Activated gamma-delta T cell treated with anti-CD3 and anti-CD28 coated beads, Interleukin-2, amount 50 U/mL, for 16 hours (primary cell): ENCODE results near the gene IDH1.
A peak's percentile ranks its signal among the peaks of the same experiment; 100 is the strongest.
"Not testable (repeated sequence)": the region's sequence is repeated elsewhere in the genome, so short reads cannot be mapped to it uniquely, and the experiment has no call there.

Source experiments
- DNase-seq: peaks from one replicate; pipeline ENCODE4 v3.0.0-alpha.2; 2020; ENCODE audit warnings: low read depth

The IDH1 gene

GRCh38 chr2:208254871-208255556, at the start of gene IDH1:
TSS of gene IDH1 (minus strand) at chr2:208255071. CDS start at chr2:208251551, 3,520 bp downstream.
- peak; percentile 95 for DNase-seq

- no peak for DNase-seq
Measured at GRCh38 chr2:208304157-208304556, 49.3 kb upstream of the IDH1 start.

GRCh38 chr2:208300847-208301618, 46.2 kb upstream of the IDH1 start:
- DNase-seq = no peak

- DNase-seq = no peak
Measured at GRCh38 chr2:208297961-208298360, 43.1 kb upstream of the IDH1 start.

GRCh38 chr2:208296610-208297009, 41.7 kb upstream of the IDH1 start:
- DNase-seq = no peak

GRCh38 chr2:208295834-208296233, 41.0 kb upstream of the IDH1 start:
- no peak for DNase-seq

- no peak for DNase-seq
Measured at GRCh38 chr2:208294482-208295024, 39.7 kb upstream of the IDH1 start.

GRCh38 chr2:208285853-208286252, 31.0 kb upstream of the IDH1 start:
- no peak for DNase-seq

GRCh38 chr2:208280933-208281332, 26.1 kb upstream of the IDH1 start:
- no peak for DNase-seq

GRCh38 chr2:208280234-208280633, 25.4 kb upstream of the IDH1 start:
- DNase-seq = no peak

GRCh38 chr2:208279236-208279635, 24.4 kb upstream of the IDH1 start:
- no peak for DNase-seq

- no peak for DNase-seq
Measured at GRCh38 chr2:208278549-208278948, 23.7 kb upstream of the IDH1 start.

- no peak for DNase-seq
Measured at GRCh38 chr2:208274748-208275147, 19.9 kb upstream of the IDH1 start.

GRCh38 chr2:208269091-208269490, 14.2 kb upstream of the IDH1 start:
- DNase-seq = no peak

GRCh38 chr2:208268156-208268952, 13.5 kb upstream of the IDH1 start:
- DNase-seq = no peak

- not testable (repeated sequence) for DNase-seq
Measured at GRCh38 chr2:208267526-208267925, 12.7 kb upstream of the IDH1 start.

- DNase-seq = no peak
Measured at GRCh38 chr2:208266936-208267335, 12.1 kb upstream of the IDH1 start.

GRCh38 chr2:208266553-208266893, 11.7 kb upstream of the IDH1 start:
- DNase-seq = no peak

- DNase-seq = peak; percentile 80
Measured at GRCh38 chr2:208265801-208266552, 11.1 kb upstream of the IDH1 start, which contains the start of gene PIKFYVE. TSS of gene PIKFYVE (plus strand) at chr2:208266255. CDS start at chr2:208271520, 5,265 bp downstream.

- no peak for DNase-seq
Measured at GRCh38 chr2:208265371-208265800, 10.5 kb upstream of the IDH1 start.
